ENCODE results near the gene CP. TPM values are rescaled to one million over a fixed set of nuclear protein-coding genes. Genes with fewer than 3 reads are reported as not detected.

The CP gene
- total RNA-seq, 3 donors from 2014 or later (not counting 1 experiment from before 2014, with no cell fraction given): not detected

GRCh38 chr3:149195221-149195620, 26.4 kb downstream of the CP start:
- Histone ChIP-seq H3K4me1 (ENCODE audit: control insufficient read depth, insufficient read depth, low read length) (no peaks in the 10 kb centered on the region), H3K27ac (ENCODE audit: low read length) (no peak overlapping the region), H3K36me3 (ENCODE audit: control insufficient read depth, insufficient read depth, low read length) (no peaks in the 10 kb centered on the region), H3K9me3 (ENCODE audit: control insufficient read depth, insufficient read depth, low read length) (no peaks in the 10 kb centered on the region), H3K27me3 (ENCODE audit: control insufficient read depth, insufficient read depth, low read length) (peaks cover 4% of the 10 kb centered on the region), H3K4me3 (ENCODE audit: low read length) (no peak overlapping the region)
- Mint-ChIP-seq H3K4me3 (no peak overlapping the region), H3K4me1 (no peaks in the 10 kb centered on the region), H3K27me3 (ENCODE audit: low read depth in 2 of 2) (peaks cover 4 to 16% of the 10 kb centered on the region in 2 donors), H3K27ac (no peak overlapping the region), H3K36me3 (no peaks in the 10 kb centered on the region), H3K9me3 (no peaks in the 10 kb centered on the region)
- intact Hi-C loops (cut with micrococcal nuclease): no loop called here
- no peak for ATAC-seq
- WGBS (ENCODE audit: insufficient coverage): 88% methylated on average over 1 of the region's 1 CpG
- TF ChIP-seq CTCF (IDR thresholded peaks at IDR 0.05): no peak
- no peak for DNase-seq

- Mint-ChIP-seq H3K4me3 (no peak overlapping the region), H3K27me3 (ENCODE audit: low read depth in 2 of 2) (peaks cover 0 to 2% of the 10 kb centered on the region in 2 donors), H3K27ac (no peak overlapping the region), H3K9me3 (no peaks in the 10 kb centered on the region), H3K36me3 (no peaks in the 10 kb centered on the region), H3K4me1 (no peaks in the 10 kb centered on the region)
- WGBS (ENCODE audit: insufficient coverage): 100% methylated on average over 1 of the region's 2 CpGs
- DNase-seq: no peak
- TF ChIP-seq CTCF (IDR thresholded peaks at IDR 0.05): no peak
- H3K27me3 ChIP-seq (ENCODE audit: control insufficient read depth, insufficient read depth, low read length): no peaks in the 10 kb centered on the region
- no peaks in the 10 kb centered on the region for H3K36me3 ChIP-seq (ENCODE audit: control insufficient read depth, insufficient read depth, low read length)
- intact Hi-C loops (cut with micrococcal nuclease): no loop called here
- no peak overlapping the region for H3K27ac ChIP-seq (ENCODE audit: low read length)
- H3K9me3 ChIP-seq (ENCODE audit: control insufficient read depth, insufficient read depth, low read length): no peaks in the 10 kb centered on the region
- no peaks in the 10 kb centered on the region for H3K4me1 ChIP-seq (ENCODE audit: control insufficient read depth, insufficient read depth, low read length)
- ATAC-seq: no peak
- H3K4me3 ChIP-seq (ENCODE audit: low read length): no peak overlapping the region
These were observed 33.1 kb downstream of the CP start for GRCh38 chr3:149188494-149188893.

GRCh38 chr3:149186721-149187120, 34.9 kb downstream of the CP start:
- Histone ChIP-seq H3K4me1 (ENCODE audit: control insufficient read depth, insufficient read depth, low read length) (no peaks in the 10 kb centered on the region), H3K27ac (ENCODE audit: low read length) (no peak overlapping the region), H3K27me3 (ENCODE audit: control insufficient read depth, insufficient read depth, low read length) (no peaks in the 10 kb centered on the region), H3K36me3 (ENCODE audit: control insufficient read depth, insufficient read depth, low read length) (no peaks in the 10 kb centered on the region), H3K9me3 (ENCODE audit: control insufficient read depth, insufficient read depth, low read length) (no peaks in the 10 kb centered on the region), H3K4me3 (ENCODE audit: low read length) (no peak overlapping the region)
- Mint-ChIP-seq H3K4me1 (no peaks in the 10 kb centered on the region), H3K9me3 (no peaks in the 10 kb centered on the region), H3K27me3 (ENCODE audit: low read depth in 2 of 2) (peaks cover 0 to 2% of the 10 kb centered on the region in 2 donors), H3K27ac (no peak overlapping the region), H3K36me3 (no peaks in the 10 kb centered on the region), H3K4me3 (no peak overlapping the region)
- ATAC-seq (no peak), DNase-seq (no peak)
- no peak for TF ChIP-seq CTCF (IDR thresholded peaks at IDR 0.05)
- 96% methylated on average over 3 of the region's 3 CpGs for WGBS (ENCODE audit: insufficient coverage)
- intact Hi-C loops (cut with micrococcal nuclease): no loop called here

- Mint-ChIP-seq H3K9me3 (no peaks in the 10 kb centered on the region), H3K4me3 (no peak overlapping the region), H3K4me1 (no peaks in the 10 kb centered on the region), H3K36me3 (no peaks in the 10 kb centered on the region), H3K27me3 (ENCODE audit: low read depth in 2 of 2) (peaks cover 0 to 2% of the 10 kb centered on the region in 2 donors), H3K27ac (no peak overlapping the region)
- ATAC-seq: no peak
- no peaks in the 10 kb centered on the region for H3K27me3 ChIP-seq (ENCODE audit: control insufficient read depth, insufficient read depth, low read length)
- H3K4me3 ChIP-seq (ENCODE audit: low read length): no peak overlapping the region
- DNase-seq: no peak
- H3K27ac ChIP-seq (ENCODE audit: low read length): no peak overlapping the region
- TF ChIP-seq CTCF (IDR thresholded peaks at IDR 0.05): no peak
- intact Hi-C loops (cut with micrococcal nuclease): no loop called here
- no peaks in the 10 kb centered on the region for H3K9me3 ChIP-seq (ENCODE audit: control insufficient read depth, insufficient read depth, low read length)
- 100% methylated on average over 2 of the region's 2 CpGs for WGBS (ENCODE audit: insufficient coverage)
- no peaks in the 10 kb centered on the region for H3K36me3 ChIP-seq (ENCODE audit: control insufficient read depth, insufficient read depth, low read length)
- H3K4me1 ChIP-seq (ENCODE audit: control insufficient read depth, insufficient read depth, low read length): no peaks in the 10 kb centered on the region
These were observed 35.4 kb downstream of the CP start for GRCh38 chr3:149186219-149186618.

Data from natural killer cell (primary cell).